GM19238 (cell line): ENCODE measurements around the gene MED28.

Source experiments
- DNase-seq: peaks from one replicate; pipeline ENCODE4 v3.0.0; 2011; ENCODE audit warnings: low spot score; ENCODE audit not compliant: insufficient read length

MED28 gene

DNA sequence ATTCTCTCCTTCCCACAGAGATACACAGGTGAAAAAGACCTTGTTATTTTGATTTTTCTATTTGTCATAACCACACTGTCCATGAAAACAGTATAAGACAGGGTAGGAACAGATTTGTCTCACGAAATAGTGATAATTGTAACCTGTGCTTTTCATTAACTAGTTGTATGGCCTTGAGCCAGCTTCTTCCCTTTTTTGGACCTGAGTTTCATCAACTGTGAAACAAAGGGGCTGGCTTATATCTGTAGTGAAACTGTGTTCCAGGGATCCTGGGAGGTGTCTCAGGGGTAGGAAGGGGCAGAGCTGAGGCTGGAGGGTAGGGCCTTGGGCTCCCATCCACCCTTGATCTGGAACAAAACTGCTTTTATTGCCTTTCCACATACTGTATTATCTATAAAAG is 50.9 kb downstream of the MED28 start:
- no peak for DNase-seq

DNA sequence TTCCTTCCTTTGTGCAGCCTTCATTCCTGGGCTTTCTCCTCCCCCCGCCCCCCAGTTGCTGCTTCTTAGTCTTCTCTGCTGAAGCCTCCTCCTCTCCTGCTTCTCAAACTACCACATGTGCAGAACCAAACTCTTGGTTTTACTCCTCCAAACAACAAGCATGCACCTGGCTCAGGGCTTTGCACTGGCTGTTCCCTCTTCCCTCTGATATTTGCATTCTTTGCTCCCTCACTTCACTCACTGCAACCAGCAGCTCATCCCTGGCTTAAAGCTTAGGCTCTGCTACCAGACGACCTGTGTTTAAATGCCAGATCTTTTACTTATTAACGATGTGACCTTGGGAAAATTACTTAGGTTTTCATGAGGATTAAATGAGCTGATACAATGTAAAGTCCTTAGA is 51.4 kb downstream of the MED28 start:
- DNase-seq, result no peak

DNA sequence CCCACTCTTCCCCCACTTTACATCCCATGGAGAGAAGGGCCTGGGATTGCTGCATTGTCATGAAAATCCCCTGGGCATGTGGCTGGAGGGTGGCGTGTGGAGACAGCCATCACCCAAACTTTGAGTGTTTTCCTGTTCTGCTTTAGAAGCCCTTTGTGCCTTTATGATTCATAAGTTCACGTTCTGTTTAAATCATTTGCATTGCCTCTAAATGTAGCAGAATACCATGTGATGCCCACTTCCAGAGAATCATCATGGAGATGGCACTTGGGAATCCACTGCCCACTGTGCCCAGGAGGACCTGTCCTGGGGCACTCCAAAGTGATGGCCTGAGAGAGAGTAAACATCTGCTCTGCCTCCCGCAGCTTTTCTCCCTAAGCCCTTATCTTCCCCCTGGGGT is 52.8 kb downstream of the MED28 start:
- no peak for DNase-seq

DNA sequence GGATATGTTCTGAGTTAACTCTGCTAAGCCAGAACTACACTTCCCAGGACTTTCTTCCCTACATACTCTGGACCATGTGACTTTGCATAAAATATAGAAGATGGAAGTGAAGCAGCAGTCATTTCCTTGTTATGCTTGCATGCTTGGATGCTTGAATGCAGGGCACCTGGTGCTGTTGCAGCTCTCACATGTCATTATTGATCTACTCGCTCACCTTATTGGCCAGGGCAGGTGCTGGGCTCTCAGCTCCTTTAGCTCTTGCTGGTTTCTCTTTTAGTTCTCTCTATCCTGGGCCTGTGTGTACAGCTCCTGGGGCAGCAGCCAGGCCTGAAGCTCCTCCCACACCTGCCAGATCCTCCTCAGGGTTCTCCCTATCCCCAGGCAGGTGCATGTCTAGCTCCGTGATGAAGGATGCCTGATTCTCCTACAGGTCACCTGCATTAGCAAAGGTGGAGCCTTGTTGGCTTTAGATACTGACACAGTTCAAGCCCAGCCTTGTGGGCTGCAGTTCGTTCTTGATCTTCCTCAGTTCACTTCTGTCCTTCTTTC is 53.3 kb downstream of the MED28 start:
- DNase-seq, result no peak

DNA sequence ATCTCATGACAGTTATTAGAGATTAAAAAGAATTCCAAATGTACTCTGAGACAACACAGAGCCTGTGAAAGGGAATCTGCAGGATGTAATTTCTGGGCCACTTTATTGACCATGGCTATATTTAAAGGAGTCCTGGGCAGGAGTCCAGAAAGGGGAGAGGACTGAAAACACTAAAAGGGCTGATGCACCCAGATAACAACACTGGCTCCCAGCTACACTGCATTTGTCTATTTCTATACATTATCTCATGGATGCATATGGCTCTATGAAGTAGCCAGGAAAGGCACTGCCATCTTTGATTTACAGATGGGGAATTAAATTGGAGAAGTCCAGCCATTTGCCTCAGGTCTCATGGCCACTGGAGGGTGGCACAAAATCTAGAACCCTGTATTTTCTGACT is 56.0 kb downstream of the MED28 start:
- DNase-seq, result no peak

DNA sequence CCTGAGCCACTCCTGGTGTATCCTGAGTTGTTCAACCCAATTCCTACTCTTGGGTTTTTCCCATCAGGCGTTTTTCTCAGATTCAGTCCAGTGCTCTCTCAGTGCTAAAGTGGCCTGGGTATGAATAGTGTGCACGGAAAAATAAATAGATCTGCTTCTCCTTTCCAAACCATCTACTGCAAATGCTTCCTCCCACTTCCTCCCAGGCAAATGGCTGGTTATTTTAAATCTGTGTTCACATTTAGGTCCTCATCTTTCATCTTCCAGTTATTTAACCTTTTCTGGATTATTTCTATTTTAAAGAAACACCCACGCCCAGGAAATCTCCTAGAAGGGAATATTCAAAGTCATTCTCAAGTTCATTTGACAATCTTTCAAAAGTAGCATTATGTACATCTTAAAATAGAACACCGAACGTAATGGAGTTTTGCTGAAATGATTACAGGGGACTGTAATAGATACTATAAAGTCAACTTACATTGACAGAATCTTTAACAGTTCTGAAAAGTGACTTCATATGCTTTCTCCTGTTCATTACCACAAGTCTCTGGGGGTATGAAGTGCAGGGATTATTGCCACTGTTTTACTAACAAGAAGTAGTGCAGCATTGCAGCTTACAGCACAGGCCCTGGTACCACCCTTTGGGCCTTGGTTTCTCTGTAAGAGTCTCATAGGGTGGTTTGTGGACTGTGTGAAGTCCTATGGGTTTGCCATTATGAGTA is 66.3 kb downstream of the MED28 start:
- DNase-seq, result no peak

DNA sequence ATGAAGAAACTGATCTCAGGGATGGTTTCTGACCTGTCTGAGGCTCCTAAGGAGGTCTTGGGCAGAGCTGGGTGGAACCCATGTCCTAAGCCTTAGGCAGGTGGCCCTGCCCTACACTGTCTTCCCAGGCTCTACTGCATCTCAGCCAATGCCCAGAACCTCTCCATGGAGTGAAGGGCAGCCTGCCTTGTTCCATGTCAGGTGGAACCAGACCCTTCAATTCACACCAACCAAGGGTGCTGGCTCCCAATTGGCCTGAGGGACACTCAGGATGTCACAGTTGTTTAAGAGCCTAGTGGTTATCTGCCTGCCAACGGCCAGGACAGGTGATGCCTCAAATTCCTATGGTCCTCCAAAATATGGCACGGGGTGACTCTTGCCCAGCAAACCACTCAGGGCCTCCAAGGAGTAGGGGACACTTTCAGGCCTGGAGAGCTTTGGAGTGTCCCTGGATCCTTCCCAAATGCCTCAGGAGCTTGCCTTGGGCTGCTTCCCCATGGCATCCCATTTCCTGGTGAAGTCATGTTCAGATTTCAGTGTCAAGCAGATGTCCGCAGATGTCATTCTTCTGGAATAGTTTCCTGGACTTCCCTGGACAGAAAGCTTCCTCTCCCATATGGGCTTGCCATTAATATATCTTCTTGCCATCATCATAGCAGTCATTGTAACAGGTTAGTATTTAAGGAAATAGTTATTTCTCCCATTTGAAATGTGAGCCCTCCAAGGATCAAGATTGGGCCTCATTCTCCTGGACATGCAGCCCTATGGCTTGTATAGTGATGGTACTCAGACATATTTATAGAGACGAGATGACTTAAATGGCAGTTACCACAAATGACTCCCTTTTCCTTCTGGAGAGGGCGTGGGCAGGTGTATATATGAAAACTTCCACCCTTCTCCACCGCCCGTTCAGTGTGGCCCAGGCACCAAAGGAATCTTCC is 67.1 kb downstream of the MED28 start:
- no peak for DNase-seq

DNA sequence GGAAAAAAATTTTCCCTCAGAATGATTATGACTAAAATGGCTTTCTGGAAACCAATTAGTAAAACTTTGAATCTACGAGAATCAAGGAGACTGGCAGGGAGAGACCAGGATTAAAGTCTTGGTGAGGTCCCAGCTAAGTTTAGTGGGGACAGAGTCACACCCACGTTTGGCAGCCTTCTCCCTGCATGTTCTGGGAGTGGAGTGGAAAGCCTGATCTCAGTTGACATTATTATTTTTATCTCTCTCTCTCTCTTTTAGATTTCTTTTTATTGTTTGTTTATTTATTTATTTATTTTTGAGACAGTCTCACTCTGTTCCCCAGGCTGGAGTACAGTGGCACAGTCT is 67.8 kb downstream of the MED28 start:
- DNase-seq, result no peak
